ENCODE results near the gene DOK4.
A peak's percentile ranks its signal among the peaks of the same experiment; 100 is the strongest.
"Not testable (repeated sequence)": the region's sequence is repeated elsewhere in the genome, so short reads cannot be mapped to it uniquely, and the experiment has no call there.

DOK4 gene

DNA sequence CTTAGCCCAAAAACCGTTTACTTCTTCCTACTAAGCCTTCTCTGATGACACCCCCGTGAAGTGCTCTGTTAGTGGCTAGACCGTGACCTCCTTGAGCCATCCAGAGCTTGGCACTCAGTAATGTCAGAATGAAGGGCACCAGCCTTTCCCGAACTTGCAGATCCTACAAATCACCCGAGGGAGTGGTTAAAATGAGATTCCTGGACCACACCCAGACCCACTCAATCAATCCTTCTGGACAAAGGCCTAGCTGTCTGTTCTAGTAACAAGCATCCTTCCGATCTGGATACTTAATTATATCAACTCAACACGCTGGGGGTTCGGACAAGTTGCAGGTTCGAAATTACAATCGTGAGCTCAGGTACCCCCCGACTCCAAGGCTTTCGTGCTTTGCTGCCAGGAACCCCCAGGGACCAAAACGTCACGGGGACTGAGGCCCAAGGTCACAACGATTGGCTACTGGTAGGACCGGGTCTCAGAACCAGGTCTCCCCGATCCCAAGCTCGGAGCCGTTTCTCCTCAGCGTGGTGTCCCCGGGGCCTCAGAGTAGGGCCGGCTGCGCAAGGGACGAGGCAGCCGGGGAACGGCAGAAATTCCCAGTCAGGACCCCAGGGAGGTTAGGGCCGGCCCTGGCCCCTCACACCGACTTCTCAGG lies 39.6 kb downstream of the DOK4 start:
- no peak for DNase-seq

DNA sequence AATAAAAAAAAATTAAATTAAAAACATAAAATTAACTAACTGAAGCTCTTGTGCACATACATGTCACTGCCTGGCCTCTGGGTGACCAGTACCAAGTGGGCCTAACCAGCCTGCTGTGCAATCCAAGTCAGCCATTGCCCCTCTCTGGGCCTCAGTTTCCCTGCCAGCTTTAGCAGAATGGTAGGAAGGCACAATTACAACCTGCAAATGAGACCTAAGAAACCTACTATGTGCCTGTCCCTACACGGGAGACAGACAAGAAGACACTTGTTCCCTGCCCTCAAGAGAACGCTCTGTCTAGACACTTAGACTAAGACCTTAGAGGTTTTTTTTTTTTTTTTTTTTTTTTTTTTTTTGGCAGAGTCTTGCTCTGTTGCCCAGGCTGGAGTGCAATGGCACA lies 40.8 kb downstream of the DOK4 start:
- DNase-seq: no peak

DNA sequence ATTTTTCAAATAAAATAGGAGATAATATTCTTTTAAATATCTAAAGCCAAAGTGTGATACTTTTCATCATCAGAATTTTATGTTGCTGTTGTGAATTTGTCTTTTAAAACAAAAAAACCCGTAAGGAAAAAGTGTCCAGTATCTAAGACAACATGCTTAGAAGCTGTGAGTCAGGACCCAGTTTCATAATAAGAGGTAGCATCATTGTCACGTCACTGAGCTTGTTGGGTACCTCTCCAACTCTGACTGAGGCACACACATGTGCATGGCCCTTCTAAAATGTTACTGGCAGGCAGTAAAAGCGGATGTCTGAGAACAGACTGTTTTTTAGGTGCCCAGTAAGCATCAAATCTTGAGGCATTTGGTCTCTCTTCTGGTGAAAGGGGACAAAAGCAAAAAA lies 41.6 kb downstream of the DOK4 start:
- DNase-seq: no peak

DNA sequence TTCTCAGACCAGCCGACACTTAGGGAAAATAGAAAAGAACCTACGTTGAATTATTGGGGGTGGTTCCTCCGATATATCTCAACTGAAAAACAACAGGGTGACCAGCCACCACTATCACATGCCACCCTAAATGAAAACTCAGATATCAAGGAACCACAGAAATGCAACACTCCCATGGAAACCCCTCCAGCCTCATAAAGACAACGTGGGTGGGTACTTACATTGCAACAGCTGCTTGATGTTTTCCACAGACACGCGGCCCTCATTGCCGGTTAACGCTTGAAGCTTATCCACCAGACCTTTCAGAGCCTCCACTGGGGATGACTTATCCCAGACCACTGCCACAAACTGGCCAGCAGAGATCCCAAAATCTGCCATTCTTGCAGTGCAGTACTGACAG lies 45.7 kb downstream of the DOK4 start:
- not testable (repeated sequence) for DNase-seq

DNA sequence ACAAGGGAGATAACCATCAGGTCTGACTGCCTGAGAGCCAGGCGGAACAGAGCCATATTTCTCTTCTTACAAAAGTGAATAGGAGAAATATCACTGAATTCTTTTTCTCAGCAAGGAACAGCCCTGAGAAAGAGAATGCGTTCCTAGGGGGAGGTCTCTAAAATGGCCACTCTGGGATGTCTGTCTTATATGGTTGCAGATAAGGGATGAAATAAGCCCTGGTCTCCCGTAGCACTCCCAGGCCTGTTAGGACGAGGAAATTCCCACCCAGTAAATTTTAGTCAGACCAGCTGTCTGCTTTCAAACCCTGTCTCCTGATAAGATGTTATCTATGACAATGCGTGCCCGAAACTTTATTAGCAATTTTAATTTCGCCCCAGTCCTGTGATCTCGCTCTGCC lies 46.3 kb downstream of the DOK4 start:
- DNase-seq: not testable (repeated sequence)

DNA sequence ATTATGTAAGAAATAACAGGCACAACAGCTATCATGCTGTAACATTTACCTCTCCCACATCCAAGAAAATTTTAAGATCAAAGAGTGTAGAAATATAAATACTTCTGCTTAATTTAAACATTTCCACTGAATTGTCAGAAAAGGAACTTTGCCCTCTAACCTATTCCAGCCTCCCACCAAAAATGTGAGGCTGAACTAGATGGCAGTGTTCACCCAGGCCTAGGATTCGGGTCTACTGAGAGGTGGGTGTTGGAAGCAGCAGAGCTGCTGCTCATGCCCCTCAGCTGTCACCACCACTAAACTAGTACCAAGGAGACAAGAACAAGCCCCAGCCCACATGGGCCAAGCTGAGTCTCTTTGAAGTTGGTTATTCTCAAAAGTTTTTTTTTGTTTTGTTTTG lies 50.5 kb downstream of the DOK4 start:
- no peak for DNase-seq

DNA sequence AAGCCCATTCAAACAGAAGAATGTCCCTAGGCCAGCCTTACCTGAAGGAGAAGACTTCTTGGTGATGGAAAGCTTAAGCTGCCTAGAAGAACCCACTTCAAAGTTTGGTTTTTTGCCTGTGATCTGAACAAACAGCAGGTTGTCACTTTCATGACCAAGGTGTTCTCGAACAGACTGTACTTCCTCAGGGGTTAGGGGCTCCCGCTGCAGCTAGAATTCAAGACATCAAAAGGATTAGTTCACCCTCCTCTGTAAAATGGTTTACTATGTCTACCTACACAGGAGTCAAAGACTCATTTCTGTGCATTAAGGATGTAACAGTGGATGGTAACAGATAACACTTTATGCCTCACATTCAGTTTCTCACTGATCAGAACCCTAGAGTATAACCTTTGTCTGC lies 52.3 kb downstream of the DOK4 start:
- DNase-seq: no peak

DNA sequence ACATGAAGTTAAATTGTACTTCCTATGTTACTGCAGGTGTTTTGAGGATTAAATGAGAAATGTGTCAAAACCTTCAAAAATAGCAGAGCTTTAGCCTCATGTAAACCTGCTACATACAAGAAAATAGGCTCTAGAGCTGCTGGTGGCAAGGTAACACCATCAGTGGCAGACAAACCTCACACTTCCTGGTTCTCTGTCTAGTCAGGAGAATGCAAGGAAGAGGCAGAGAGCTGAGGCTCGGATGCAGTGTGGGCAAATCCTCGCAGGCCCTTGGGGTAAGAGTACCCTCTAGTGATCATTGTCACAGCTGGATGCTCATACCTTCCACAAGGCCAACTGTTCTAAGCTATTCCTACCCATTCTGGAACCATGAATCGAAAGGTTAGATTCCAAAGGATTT lies 53.3 kb downstream of the DOK4 start:
- DNase-seq: no peak

DNA sequence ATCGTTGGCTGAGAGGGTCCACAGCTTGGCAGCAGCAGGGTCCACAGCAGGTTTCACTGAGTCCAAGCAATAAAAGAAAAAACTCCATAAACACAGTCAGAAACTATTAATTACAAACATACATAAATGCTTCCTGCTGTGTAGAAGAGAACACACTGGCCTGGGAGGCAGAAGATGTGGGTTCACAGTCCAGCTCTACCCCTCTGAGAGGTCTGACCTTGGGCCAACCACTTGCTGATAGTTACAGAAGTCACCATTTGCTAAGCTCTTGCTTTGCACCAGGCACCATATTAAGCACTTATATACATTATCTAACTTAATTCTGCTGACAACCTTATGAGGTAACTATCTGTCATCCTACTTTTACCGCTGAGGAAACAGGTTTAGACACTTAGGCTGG lies 53.8 kb downstream of the DOK4 start:
- no peak for DNase-seq

DNA sequence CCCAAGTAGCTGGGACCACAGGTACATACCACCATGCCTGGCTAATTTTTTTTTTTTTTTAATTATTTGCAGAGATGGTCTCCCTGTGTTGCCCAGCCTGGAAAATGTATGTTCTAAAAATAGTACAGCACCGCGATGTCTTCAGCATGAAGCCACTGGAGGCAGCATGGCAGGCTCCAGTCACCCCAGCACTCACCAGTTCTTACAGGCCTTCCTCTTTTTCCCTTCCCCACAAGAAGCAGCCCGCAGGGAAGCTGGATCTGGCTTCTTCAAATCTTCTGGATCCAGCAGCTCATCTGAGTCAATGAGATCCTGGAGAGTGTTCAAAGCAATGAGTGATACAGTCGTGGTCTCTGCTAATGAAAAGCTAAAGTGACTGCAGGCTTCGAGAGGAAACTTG lies 55.3 kb downstream of the DOK4 start:
- no peak for DNase-seq

DNA sequence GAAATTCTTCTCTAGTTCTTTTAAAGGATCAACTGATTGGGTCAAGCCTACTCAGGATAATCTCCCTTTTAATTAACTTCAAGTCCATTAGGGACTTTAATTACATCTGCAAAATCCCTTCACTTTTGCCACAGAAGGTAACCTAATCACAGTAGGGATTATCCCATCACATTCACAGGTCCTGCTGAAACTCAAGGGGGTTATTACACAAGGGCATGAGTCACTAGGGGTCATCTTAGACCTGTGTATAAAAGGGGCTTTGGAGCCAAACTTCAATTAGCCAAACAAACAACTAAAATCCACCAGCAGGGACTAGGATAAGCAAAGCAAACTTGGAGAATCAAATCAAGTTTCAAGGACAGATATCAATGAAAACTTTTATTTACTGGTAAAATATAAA lies 58.5 kb downstream of the DOK4 start:
- DNase-seq: no peak

DNA sequence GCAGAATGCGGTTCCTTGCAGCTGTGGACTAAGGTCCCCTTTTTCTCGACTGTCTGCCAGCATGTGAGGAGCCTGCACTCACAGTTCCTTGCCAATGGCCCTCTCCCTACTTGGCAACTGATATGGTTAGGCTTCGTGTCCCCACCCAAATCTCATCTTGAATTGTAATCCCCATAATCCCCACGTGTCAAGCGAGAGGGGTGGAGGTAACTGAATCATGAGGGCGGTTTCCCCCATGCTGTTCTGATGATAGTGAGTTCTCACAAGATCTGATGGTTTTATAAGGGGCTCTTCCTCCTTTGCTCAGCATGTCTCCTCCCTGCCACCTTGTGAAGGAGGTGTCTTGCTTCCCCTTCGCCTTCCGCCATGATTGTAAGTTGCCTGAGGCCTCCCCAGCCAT lies 59.0 kb downstream of the DOK4 start:
- no peak for DNase-seq

DNA sequence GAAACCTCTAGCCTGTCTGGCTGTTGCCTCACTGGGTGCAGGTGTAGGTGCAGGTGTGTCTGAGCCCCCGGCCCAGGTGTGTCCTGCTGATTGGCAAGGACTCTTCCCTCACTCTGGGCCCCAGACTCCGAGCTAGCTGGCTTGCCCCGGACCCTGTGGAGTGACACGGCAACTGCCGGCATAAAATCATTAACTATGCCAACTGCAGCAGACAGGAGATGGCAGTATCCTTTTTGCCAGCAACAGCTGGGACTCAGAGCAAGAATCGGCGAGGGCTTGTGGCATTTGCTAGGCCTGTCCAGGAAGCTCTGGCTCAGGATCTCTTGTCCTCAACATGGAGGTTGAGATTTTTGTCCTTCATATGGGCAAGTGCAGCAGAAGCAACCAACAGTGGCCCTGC lies 59.9 kb downstream of the DOK4 start:
- DNase-seq: no peak

DNA sequence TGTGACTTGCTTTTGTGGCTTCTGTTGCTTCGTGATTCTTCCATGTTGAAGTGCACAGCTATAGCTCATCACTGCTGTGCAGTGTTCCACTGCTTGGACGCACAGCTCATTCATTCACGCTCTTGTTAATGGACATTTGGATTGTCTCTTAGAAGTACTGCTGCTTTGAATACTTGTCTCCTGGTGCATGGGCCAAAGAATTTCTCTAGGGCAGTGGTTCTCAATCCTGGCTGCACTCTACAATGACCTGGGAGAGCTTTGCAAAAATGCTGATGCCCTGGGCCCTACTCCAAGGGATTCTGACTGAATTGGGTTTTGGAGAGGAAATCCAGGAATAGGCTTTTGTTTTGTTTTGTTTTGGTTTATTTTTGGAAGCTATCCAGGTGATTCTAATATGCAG lies 61.7 kb downstream of the DOK4 start:
- DNase-seq: no peak

DNA sequence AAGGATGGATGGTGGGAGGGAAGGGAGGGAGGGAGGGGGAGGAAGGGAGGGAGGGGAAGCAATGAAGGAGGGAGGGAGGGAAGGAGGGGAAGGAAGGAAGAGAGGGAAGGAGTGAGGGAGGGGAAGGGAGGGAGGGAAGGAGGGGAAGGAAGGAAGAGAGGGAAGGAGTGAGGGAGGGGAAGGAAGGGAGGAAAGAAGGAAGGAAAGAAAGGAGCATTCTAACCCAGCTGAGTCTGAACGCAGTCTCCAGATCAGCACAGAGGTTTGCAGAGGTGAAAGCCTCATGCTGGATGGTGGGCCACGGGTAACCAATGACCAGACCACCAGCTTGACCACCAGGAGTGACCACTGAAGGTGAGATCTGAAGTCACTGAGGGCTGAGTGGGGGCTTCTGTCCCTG lies 63.1 kb downstream of the DOK4 start:
- no peak for DNase-seq

DNA sequence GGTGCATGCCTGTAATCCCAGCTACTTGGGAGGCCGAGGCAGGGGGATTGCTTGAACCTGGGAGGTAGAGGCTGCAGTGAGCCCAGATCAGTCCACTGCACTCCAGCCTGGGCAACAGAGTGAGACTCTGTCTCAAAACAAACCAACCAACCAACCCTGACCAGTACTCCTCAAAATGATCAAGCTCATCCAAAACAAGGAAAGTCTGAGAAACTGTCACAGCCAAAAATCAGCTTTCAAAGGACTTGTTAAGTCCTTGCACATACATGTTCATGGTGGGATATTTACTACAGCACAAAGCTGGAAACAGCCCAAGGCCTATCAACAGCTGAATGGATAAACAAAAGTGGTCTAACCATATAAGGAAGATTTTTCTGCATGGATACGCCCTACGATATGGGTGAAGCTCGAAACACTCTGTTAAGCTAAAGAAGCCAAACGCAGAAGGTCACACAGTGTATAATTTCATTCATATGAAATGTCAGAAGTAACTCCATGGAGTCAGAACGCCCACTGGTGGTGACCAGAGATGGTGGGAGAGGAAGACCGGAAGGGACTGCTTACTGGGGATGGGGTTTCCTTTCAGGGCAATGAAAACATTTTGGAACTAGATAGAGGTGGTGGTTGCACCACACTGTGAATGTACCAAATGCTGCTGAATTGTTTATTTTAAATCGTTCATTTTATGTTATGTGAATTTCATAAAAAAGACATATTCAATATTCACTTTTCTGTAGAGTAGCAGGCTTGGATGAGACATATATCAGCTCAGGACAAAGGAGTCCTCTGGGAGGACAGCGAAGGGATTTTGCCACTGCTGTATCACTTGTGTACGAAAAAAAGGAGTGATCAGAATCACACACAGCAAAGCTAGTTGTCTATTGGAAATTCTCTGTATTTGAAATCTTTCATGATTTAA lies 64.0 kb downstream of the DOK4 start:
- peak; percentile 39 for DNase-seq

All from right kidney (tissue), 1 donor.